Liver (tissue), 9 donors: ENCODE measurements around the gene DGKH. TPM values are rescaled to one million over a fixed set of nuclear protein-coding genes. Genes with fewer than 3 reads are reported as not detected.

Experiments used
- DNase-seq: peaks from one replicate; pipeline ENCODE4 v3.0.0-alpha.2; 2017; ENCODE audit warnings: low spot score
- H3K27ac ChIP-seq, 2 donors: one replicate each; pipeline ENCODE4 v1.7.0; 2013; ENCODE audit warnings: inconsistent platforms in 2 of 2, low read length in 2 of 2, control low read depth in 1 of 2, low read depth in 1 of 2, mild to moderate bottlenecking in 1 of 2
- H3K27me3 ChIP-seq, 4 donors: one replicate each; pipeline versions ENCODE4 v1.6.1 to v1.7.0; 2013; ENCODE audit warnings: low read length in 3 of 4, inconsistent platforms in 1 of 4, mild to moderate bottlenecking in 1 of 4, moderate library complexity in 1 of 4; ENCODE audit not compliant: control insufficient read depth in 4 of 4, insufficient read depth in 4 of 4
- H3K36me3 ChIP-seq, 4 donors: one replicate each; pipeline versions ENCODE4 v1.6.1 to v1.7.0; 2013; ENCODE audit warnings: low read length in 3 of 4, mild to moderate bottlenecking in 3 of 4, low read depth in 1 of 4, moderate library complexity in 1 of 4; ENCODE audit not compliant: control insufficient read depth in 4 of 4, insufficient read depth in 3 of 4
- H3K4me1 ChIP-seq, 4 donors: one replicate each; pipeline versions ENCODE4 v1.6.1 to v1.7.0; 2013; ENCODE audit warnings: low read length in 3 of 4, mild to moderate bottlenecking in 3 of 4, moderate library complexity in 1 of 4; ENCODE audit not compliant: control insufficient read depth in 4 of 4, insufficient read depth in 4 of 4
- H3K4me3 ChIP-seq, 3 donors: one replicate each; pipeline versions ENCODE4 v1.6.1 to v1.7.0; 2013; ENCODE audit warnings: low read length in 3 of 3, control low read depth in 1 of 3, low read depth in 1 of 3, mild to moderate bottlenecking in 1 of 3
- H3K9ac ChIP-seq, 2 donors: one replicate each; pipeline ENCODE4 v1.7.0; 2013; ENCODE audit warnings: low read length in 2 of 2, mild to moderate bottlenecking in 2 of 2, moderate library complexity in 2 of 2, control low read depth in 1 of 2, low read depth in 1 of 2
- H3K9me3 ChIP-seq, 4 donors: one replicate each; pipeline versions ENCODE4 v1.6.1 to v1.7.0; 2013; ENCODE audit warnings: low read length in 3 of 4; ENCODE audit not compliant: control insufficient read depth in 4 of 4
- FOXA1 ChIP-seq: IDR thresholded peaks from 2 replicates; pipeline ENCODE4 v1.6.1; 2016; ENCODE audit warnings: antibody characterized with exemption
- GABPA ChIP-seq, 2 donors: IDR thresholded peaks in 1 of 2; conservative IDR thresholded peaks in 1 of 2; 2 replicates each; pipeline ENCODE4 v1.6.1; 2016; ENCODE audit warnings: antibody characterized with exemption in 2 of 2, mild to moderate bottlenecking in 1 of 2, moderate library complexity in 1 of 2
- HNF4A ChIP-seq, 2 donors: conservative IDR thresholded peaks; 2 replicates each; pipeline ENCODE4 v1.6.1; 2016; ENCODE audit warnings: antibody characterized with exemption in 2 of 2, mild to moderate bottlenecking in 2 of 2
- HNF4G ChIP-seq: IDR thresholded peaks from 2 replicates; pipeline ENCODE4 v1.6.1; 2016; ENCODE audit warnings: antibody characterized with exemption
- NR2F2 ChIP-seq: IDR thresholded peaks from 2 replicates; pipeline ENCODE4 v1.6.1; 2016; ENCODE audit warnings: antibody characterized with exemption
- RAD21 ChIP-seq, 2 donors: IDR thresholded peaks; 2 replicates each; pipeline ENCODE4 v1.6.1; 2016; ENCODE audit warnings: antibody characterized with exemption in 2 of 2, mild to moderate bottlenecking in 2 of 2
- RXRA ChIP-seq, 2 donors: IDR thresholded peaks; 2 replicates each; pipeline ENCODE4 v1.6.1; 2017 to 2018; ENCODE audit warnings: antibody characterized with exemption in 2 of 2, mild to moderate bottlenecking in 1 of 2
- SP1 ChIP-seq: IDR thresholded peaks from 2 replicates; pipeline ENCODE4 v1.6.1; 2018; ENCODE audit warnings: antibody characterized with exemption, mild to moderate bottlenecking
- TAF1 ChIP-seq: conservative IDR thresholded peaks from 2 replicates; pipeline ENCODE4 v1.6.1; 2016; ENCODE audit warnings: antibody characterized with exemption, mild to moderate bottlenecking
- WGBS: extraction: QIAGEN DNeasy Blood & Tissue Kit; methylation state at CpG from one replicate; pipeline ENCODE4 v1.1.7; 2013; 5-methylcytosine and 5-hydroxymethylcytosine counted together
- polyA plus RNA-seq, 2 donors: library from polyadenylated mRNA; stranded (reverse) in 1 of 2; unstranded in 1 of 2; fragments of 200-250 nt in 1 of 2; fragments of >200 nt in 1 of 2; fragmentation: Nextera tagmentation in 1 of 2; extraction: Ambion mirVana in 1 of 2; gene quantifications; one replicate each; pipeline versions ENCODE4 v1.2.1 to v1.2.3, GENCODE V29; 2013 to 2015
- total RNA-seq, 2 donors: library from RNA; depleted of rRNA; stranded (reverse); fragments of >200 nt; gene quantifications; one replicate each; pipeline ENCODE4 v1.2.3, GENCODE V29; 2014
- TF ChIP-seq, protein P1 (sequence below): fragments of 150-350 bp; IDR thresholded peaks from 2 replicates; pipeline ENCODE4 v1.5.1; 2017; ENCODE audit warnings: improper control_type of control experiment, low read depth, low read length; ENCODE audit not compliant: missing input control
- TF ChIP-seq, protein P2 (sequence below): IDR thresholded peaks from 2 replicates; pipeline ENCODE4 v1.6.1; 2016; ENCODE audit warnings: antibody characterized with exemption
- TF ChIP-seq, protein P3 (sequence below): IDR thresholded peaks from 2 replicates; pipeline ENCODE4 v1.6.1; 2016; ENCODE audit warnings: antibody characterized with exemption
- TF ChIP-seq, protein P4 (sequence below): IDR thresholded peaks from 2 replicates; pipeline ENCODE4 v1.6.1; 2016; ENCODE audit warnings: antibody characterized with exemption, mild to moderate bottlenecking
- donor health status: healthy.
- donor health status: healthy.
- donor health status: healthy.
- donor health status: healthy.
- donor health status: healthy.

Gene DGKH
- total and polyA plus RNA-seq, 4 donors = 0.25 to 3.7 (median 0.97) TPM

DNA sequence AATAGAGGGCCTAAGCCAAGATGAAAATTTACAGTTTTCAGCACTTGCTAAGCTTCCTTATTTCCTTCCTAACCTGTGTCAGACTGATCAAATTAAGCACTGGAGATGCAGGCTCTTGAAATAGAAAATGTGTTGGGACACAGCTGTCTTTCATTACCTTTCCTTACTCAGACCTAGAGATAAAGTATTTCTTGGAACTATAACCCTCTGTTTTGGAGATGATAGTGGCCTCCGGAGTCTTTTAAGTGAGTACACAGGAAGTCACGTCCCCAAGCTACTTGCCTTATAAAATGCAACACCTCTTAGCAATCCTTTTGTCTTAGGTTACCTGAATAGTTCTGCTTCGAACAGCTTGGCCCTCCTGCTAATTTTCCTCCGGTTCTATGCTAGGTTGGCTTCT lies 211.1 kb downstream of the DGKH start (continued):
- TF ChIP-seq, protein P1, sequence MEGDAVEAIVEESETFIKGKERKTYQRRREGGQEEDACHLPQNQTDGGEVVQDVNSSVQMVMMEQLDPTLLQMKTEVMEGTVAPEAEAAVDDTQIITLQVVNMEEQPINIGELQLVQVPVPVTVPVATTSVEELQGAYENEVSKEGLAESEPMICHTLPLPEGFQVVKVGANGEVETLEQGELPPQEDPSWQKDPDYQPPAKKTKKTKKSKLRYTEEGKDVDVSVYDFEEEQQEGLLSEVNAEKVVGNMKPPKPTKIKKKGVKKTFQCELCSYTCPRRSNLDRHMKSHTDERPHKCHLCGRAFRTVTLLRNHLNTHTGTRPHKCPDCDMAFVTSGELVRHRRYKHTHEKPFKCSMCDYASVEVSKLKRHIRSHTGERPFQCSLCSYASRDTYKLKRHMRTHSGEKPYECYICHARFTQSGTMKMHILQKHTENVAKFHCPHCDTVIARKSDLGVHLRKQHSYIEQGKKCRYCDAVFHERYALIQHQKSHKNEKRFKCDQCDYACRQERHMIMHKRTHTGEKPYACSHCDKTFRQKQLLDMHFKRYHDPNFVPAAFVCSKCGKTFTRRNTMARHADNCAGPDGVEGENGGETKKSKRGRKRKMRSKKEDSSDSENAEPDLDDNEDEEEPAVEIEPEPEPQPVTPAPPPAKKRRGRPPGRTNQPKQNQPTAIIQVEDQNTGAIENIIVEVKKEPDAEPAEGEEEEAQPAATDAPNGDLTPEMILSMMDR = no peak
- TF ChIP-seq FOXA1 = no peak
- TF ChIP-seq, protein P2, sequence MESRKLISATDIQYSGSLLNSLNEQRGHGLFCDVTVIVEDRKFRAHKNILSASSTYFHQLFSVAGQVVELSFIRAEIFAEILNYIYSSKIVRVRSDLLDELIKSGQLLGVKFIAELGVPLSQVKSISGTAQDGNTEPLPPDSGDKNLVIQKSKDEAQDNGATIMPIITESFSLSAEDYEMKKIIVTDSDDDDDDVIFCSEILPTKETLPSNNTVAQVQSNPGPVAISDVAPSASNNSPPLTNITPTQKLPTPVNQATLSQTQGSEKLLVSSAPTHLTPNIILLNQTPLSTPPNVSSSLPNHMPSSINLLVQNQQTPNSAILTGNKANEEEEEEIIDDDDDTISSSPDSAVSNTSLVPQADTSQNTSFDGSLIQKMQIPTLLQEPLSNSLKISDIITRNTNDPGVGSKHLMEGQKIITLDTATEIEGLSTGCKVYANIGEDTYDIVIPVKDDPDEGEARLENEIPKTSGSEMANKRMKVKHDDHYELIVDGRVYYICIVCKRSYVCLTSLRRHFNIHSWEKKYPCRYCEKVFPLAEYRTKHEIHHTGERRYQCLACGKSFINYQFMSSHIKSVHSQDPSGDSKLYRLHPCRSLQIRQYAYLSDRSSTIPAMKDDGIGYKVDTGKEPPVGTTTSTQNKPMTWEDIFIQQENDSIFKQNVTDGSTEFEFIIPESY = no peak

DNA sequence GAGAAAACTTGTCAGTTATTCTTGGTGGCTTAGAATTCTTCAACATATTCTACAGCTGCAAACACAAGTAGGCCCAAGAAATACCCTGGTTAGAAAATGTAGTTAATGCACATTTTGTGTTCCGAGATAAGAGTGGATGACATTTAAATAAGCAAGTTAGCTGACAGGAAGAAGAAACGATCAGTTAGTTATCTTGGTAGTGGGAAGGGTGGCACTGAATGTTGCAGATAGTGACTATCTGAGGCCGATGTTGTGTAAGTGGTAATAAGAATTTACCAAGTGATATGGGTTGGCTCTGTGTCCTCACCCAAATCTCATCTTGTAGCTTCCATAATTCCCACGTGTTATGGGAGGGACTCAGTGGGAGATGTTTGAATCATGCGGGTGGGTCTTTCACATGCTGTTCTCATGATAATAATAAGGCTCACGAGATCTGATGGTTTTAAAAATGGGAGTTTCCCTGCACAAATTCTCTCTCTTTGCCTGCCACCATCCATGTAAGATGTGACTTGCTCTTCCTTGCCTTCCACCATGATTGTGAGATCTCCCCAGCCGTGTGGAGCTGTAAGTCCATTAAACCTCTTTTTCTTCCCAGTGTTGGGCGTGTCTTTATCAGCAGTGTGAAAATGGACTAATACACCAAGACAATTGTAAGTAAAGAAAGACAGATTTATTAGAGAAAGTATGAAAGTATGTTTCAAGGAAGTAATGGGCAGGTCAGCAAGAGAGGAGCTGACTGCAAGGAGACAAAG lies 212.6 kb downstream of the DGKH start:
- no peak overlapping the region for H3K27ac ChIP-seq
- no peaks in the 10 kb centered on the region for H3K4me1 ChIP-seq
- H3K9me3 ChIP-seq = no peaks in the 10 kb centered on the region
- no peaks in the 10 kb centered on the region for H3K27me3 ChIP-seq
- 94% methylated on average over 8 of the region's 8 CpGs for WGBS
- TF ChIP-seq HNF4A (conservative IDR thresholded peaks at IDR 0.05) (no peak), FOXA1 (no peak)
- H3K9ac ChIP-seq = no peak overlapping the region
- no peak overlapping the region for H3K4me3 ChIP-seq
- DNase-seq = no peak
- no peaks in the 10 kb centered on the region for H3K36me3 ChIP-seq

DNA sequence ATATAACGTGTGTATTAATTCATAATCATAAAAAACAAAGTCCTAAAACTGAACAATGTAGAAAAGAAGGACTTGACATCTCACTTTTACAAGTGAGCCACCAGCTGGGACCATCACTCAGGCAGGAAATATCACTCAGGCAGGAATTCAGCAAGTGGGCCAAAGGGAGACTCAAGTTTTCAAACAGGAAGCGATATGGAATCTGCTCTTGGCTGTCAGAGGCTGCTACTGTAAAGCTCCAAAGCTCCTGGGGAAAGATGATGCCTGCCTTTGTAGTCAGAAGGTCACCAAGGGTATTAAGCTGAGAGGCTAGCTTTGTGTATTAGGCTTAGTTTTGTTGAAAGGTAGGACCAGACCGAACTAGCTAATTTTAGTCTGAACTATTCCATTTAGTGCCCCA lies 218.0 kb downstream of the DGKH start:
- Histone ChIP-seq H3K4me3 (no peak overlapping the region), H3K27ac (no peak overlapping the region), H3K4me1 (peaks cover 0 to 5% (median 3%) of the 10 kb centered on the region in 4 donors), H3K27me3 (no peaks in the 10 kb centered on the region), H3K9ac (no peak overlapping the region), H3K9me3 (no peaks in the 10 kb centered on the region), H3K36me3 (no peaks in the 10 kb centered on the region)
- WGBS = 69% methylated on average over 3 of the region's 3 CpGs
- no peak for DNase-seq
- no peak for TF ChIP-seq HNF4A (conservative IDR thresholded peaks at IDR 0.05)
- peak; percentile 17 for TF ChIP-seq SP1

DNA sequence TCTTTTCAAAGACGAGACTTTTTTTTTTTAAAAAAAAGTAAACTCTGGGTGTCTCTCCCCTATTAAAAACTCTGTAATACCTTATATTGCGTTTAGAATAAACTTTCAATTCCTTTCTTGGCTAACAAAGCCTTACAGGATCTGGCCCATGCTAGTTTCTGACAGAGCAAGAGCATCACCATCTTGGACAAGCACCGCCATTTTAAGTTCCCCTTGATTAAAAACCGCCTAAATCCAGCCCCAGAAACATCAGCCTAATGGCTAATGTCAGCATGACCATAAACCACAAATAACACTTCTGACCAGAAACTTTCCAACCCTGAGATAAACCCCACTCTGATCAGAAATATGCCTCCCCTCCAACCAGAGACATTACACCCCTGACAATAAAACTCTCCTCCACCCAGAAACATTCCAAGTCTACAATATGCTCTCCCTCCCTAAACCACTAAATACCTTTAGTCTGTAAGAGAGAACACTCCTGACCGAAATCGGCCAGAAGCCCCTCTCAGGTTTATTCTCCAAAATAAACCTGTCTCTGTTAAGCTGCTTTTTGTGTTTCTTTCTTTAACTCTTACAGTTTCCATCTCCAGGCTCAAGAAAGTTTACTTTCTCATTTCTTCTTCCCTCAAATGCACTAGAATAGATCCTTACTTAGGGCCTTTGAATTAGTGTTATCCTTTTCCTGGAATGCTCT lies 221.9 kb downstream of the DGKH start:
- Histone ChIP-seq H3K9ac (no peak overlapping the region), H3K27me3 (no peaks in the 10 kb centered on the region), H3K36me3 (no peaks in the 10 kb centered on the region), H3K9me3 (no peaks in the 10 kb centered on the region), H3K27ac (no peak overlapping the region), H3K4me3 (no peak overlapping the region), H3K4me1 (peaks cover 2 to 15% (median 8%) of the 10 kb centered on the region in 4 donors)
- DNase-seq = no peak
- 98% methylated on average over 6 of the region's 6 CpGs for WGBS
- no peak for TF ChIP-seq TAF1
- TF ChIP-seq RXRA (IDR thresholded peaks at IDR 0.05) = no peak
- TF ChIP-seq, protein P3, sequence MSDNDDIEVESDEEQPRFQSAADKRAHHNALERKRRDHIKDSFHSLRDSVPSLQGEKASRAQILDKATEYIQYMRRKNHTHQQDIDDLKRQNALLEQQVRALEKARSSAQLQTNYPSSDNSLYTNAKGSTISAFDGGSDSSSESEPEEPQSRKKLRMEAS = no peak
- no peak for TF ChIP-seq HNF4G
- TF ChIP-seq NR2F2 = no peak
- no peak for TF ChIP-seq GABPA (IDR thresholded peaks at IDR 0.05 in 1 of 2, conservative IDR thresholded peaks at IDR 0.05 in 1 of 2)
- no peak for TF ChIP-seq SP1
- TF ChIP-seq HNF4A (conservative IDR thresholded peaks at IDR 0.05) = no peak
- TF ChIP-seq RAD21 (IDR thresholded peaks at IDR 0.05) = no peak
- TF ChIP-seq, protein P4, sequence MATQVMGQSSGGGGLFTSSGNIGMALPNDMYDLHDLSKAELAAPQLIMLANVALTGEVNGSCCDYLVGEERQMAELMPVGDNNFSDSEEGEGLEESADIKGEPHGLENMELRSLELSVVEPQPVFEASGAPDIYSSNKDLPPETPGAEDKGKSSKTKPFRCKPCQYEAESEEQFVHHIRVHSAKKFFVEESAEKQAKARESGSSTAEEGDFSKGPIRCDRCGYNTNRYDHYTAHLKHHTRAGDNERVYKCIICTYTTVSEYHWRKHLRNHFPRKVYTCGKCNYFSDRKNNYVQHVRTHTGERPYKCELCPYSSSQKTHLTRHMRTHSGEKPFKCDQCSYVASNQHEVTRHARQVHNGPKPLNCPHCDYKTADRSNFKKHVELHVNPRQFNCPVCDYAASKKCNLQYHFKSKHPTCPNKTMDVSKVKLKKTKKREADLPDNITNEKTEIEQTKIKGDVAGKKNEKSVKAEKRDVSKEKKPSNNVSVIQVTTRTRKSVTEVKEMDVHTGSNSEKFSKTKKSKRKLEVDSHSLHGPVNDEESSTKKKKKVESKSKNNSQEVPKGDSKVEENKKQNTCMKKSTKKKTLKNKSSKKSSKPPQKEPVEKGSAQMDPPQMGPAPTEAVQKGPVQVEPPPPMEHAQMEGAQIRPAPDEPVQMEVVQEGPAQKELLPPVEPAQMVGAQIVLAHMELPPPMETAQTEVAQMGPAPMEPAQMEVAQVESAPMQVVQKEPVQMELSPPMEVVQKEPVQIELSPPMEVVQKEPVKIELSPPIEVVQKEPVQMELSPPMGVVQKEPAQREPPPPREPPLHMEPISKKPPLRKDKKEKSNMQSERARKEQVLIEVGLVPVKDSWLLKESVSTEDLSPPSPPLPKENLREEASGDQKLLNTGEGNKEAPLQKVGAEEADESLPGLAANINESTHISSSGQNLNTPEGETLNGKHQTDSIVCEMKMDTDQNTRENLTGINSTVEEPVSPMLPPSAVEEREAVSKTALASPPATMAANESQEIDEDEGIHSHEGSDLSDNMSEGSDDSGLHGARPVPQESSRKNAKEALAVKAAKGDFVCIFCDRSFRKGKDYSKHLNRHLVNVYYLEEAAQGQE = no peak
- TF ChIP-seq, protein P2 = no peak
